Progenitor cell of endocrine pancreas (in vitro differentiated cells): Measurements from ENCODE around the gene PLAAT5. TPM values are rescaled to one million over a fixed set of nuclear protein-coding genes. Genes with fewer than 3 reads are reported as not detected.

Experiments used
- DNase-seq: peaks from one replicate; pipeline ENCODE4 v3.0.0; 2021; ENCODE audit warnings: low spot score; ENCODE audit not compliant: unreplicated experiment
- H3K27ac Mint-ChIP-seq: 2 replicates; pipeline ENCODE4 v1.8.0; 2021; ENCODE audit warnings: mild to moderate bottlenecking, moderate library complexity, mixed read lengths
- H3K27me3 Mint-ChIP-seq: 2 replicates; pipeline ENCODE4 v1.8.0; 2021; ENCODE audit warnings: mixed read lengths
- H3K36me3 Mint-ChIP-seq: 2 replicates; pipeline ENCODE4 v1.8.0; 2022; ENCODE audit warnings: mixed read lengths; ENCODE audit not compliant: insufficient read depth
- H3K4me1 Mint-ChIP-seq: 2 replicates; pipeline ENCODE4 v1.8.0; 2021; ENCODE audit warnings: low read depth, mixed read lengths
- H3K4me3 Mint-ChIP-seq: 2 replicates; pipeline ENCODE4 v1.8.0; 2021; ENCODE audit warnings: low read depth, mild to moderate bottlenecking, moderate library complexity, mixed read lengths
- H3K9me3 Mint-ChIP-seq: 2 replicates; pipeline ENCODE4 v1.8.0; 2021; ENCODE audit warnings: low read depth, mixed read lengths
- total RNA-seq: library from RNA; stranded (reverse); gene quantifications from 2 replicates; pipeline ENCODE4 v1.2.1, GENCODE V29; 2021
- TF ChIP-seq, protein P1 (sequence below): fragments of 200-600 bp; sonication (generic); IDR thresholded peaks from one replicate; pipeline ENCODE4 v1.5.0; 2021; ENCODE audit warnings: antibody characterized with exemption, mild to moderate bottlenecking; ENCODE audit not compliant: unreplicated experiment

The PLAAT5 gene
- total RNA-seq, 1 donor from 2014 or later = 27.1 TPM

GRCh38 chr11:63511048-63511748 lies 20.2 kb upstream of the PLAAT5 start:
- H3K4me1 Mint-ChIP-seq = peaks cover 15% of the 10 kb centered on the region
- TF ChIP-seq, protein P1, sequence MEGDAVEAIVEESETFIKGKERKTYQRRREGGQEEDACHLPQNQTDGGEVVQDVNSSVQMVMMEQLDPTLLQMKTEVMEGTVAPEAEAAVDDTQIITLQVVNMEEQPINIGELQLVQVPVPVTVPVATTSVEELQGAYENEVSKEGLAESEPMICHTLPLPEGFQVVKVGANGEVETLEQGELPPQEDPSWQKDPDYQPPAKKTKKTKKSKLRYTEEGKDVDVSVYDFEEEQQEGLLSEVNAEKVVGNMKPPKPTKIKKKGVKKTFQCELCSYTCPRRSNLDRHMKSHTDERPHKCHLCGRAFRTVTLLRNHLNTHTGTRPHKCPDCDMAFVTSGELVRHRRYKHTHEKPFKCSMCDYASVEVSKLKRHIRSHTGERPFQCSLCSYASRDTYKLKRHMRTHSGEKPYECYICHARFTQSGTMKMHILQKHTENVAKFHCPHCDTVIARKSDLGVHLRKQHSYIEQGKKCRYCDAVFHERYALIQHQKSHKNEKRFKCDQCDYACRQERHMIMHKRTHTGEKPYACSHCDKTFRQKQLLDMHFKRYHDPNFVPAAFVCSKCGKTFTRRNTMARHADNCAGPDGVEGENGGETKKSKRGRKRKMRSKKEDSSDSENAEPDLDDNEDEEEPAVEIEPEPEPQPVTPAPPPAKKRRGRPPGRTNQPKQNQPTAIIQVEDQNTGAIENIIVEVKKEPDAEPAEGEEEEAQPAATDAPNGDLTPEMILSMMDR = no peak
- DNase-seq = no peak
- H3K36me3 Mint-ChIP-seq = no peaks in the 10 kb centered on the region
- H3K27me3 Mint-ChIP-seq = no peaks in the 10 kb centered on the region
- H3K4me3 Mint-ChIP-seq = no peak overlapping the region
- no peaks in the 10 kb centered on the region for H3K9me3 Mint-ChIP-seq
- H3K27ac Mint-ChIP-seq = peak overlapping the region; percentile 20

GRCh38 chr11:63510360-63511047 lies 19.5 kb upstream of the PLAAT5 start:
- no peaks in the 10 kb centered on the region for H3K27me3 Mint-ChIP-seq
- H3K9me3 Mint-ChIP-seq = no peaks in the 10 kb centered on the region
- no peak overlapping the region for H3K4me3 Mint-ChIP-seq
- H3K4me1 Mint-ChIP-seq = peaks cover 17% of the 10 kb centered on the region
- TF ChIP-seq, protein P1 = no peak
- DNase-seq = no peak
- H3K27ac Mint-ChIP-seq = no peak overlapping the region
- H3K36me3 Mint-ChIP-seq = no peaks in the 10 kb centered on the region

DNA sequence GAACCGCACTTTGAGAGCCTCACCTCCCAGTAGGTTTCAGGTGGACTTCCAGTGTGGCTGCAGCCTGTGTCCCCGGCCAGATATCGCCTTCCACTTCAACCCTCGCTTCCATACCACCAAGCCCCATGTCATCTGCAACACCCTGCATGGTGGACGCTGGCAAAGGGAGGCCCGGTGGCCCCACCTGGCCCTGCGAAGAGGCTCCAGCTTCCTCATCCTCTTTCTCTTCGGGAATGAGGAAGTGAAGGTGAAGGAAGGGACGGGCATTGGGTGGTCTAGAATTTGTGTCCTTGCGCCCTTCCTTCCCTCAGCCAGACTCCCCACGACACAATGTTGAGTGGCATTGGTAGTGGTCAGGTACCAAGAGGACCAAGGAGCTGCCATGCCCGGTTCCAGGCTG lies 17.8 kb upstream of the PLAAT5 start:
- no peaks in the 10 kb centered on the region for H3K36me3 Mint-ChIP-seq
- H3K27me3 Mint-ChIP-seq = no peaks in the 10 kb centered on the region
- no peak overlapping the region for H3K27ac Mint-ChIP-seq
- no peak for DNase-seq
- no peaks in the 10 kb centered on the region for H3K9me3 Mint-ChIP-seq
- H3K4me1 Mint-ChIP-seq = peaks cover 23% of the 10 kb centered on the region
- H3K4me3 Mint-ChIP-seq = no peak overlapping the region
- TF ChIP-seq, protein P1 = no peak

DNA sequence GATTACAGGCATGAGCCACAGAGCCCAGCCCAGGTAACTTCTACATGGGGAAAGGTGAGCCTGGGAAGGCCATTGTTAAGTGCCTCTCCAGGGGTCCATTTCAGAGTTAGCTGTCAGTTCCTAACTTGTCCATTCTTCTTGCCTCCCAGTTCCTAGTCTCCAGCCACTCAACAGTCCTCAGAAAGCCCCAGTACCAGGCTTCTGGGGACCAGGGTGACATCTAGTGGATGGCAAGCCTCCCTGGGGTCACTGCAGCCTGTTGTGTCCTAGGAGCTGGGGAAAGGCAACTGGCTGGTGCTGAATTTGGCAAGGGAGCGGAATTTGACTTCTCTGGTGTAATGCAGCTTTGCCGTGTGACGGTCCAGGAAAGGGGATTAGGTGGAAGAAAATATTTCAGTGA lies 17.0 kb upstream of the PLAAT5 start:
- H3K27ac Mint-ChIP-seq = no peak overlapping the region
- TF ChIP-seq, protein P1 = peak; percentile 59
- DNase-seq = no peak
- H3K36me3 Mint-ChIP-seq = peaks cover 1% of the 10 kb centered on the region
- H3K4me1 Mint-ChIP-seq = peaks cover 30% of the 10 kb centered on the region
- no peaks in the 10 kb centered on the region for H3K27me3 Mint-ChIP-seq
- H3K4me3 Mint-ChIP-seq = no peak overlapping the region
- no peaks in the 10 kb centered on the region for H3K9me3 Mint-ChIP-seq

GRCh38 chr11:63507511-63507910 lies 16.5 kb upstream of the PLAAT5 start:
- DNase-seq = no peak
- Mint-ChIP-seq H3K27ac (no peak overlapping the region), H3K36me3 (peaks cover 2% of the 10 kb centered on the region), H3K4me1 (peaks cover 34% of the 10 kb centered on the region), H3K27me3 (no peaks in the 10 kb centered on the region), H3K4me3 (no peak overlapping the region), H3K9me3 (no peaks in the 10 kb centered on the region)
- TF ChIP-seq, protein P1 = no peak
